Muscle of arm (tissue), 12 donors: Measurements from ENCODE around the gene RCSD1. TPM values are rescaled to one million over a fixed set of nuclear protein-coding genes. Genes with fewer than 3 reads are reported as not detected.

Source experiments
- DNase-seq: peaks from one replicate; pipeline ENCODE4 v3.0.0-alpha.2; 2013
- polyA plus RNA-seq, 12 donors: library from polyadenylated mRNA; unstranded; fragments of 120-200 nt; gene quantifications; one replicate each; pipeline ENCODE4 v1.2.1, GENCODE V29; 2013; ENCODE audit not compliant: insufficient read length in 12 of 12

Gene RCSD1
- polyA plus RNA-seq, 12 donors = 23.5 to 70.8 (median 43.3) TPM; not detected in 1

DNA sequence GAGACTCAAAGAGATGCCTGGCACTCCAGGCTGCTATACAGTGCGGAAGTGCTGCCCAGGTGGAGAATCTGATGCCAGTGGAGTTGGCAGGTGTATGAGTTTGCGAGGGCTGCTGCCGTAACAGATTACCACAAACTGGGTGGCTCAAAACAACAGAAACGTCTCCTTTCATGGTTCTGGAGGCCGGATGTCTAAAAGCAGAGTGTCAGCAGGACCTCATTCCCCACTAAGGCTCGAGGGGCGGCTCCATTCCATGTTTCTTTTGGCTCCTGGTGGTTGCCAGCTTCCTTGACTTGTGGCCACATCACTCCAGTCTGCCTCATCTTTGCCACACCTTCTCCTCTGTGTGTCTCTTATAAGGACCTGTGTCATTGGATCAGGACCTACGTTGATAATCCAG lies 10.0 kb downstream of the RCSD1 start:
- no peak for DNase-seq

- DNase-seq = no peak
These were observed 11.9 kb downstream of the RCSD1 start for GRCh38 chr1:167641786-167642500.

GRCh38 chr1:167642501-167642826 lies 12.4 kb downstream of the RCSD1 start:
- no peak for DNase-seq

GRCh38 chr1:167643441-167643840 lies 13.4 kb downstream of the RCSD1 start:
- DNase-seq = no peak

GRCh38 chr1:167644551-167644950 lies 14.5 kb downstream of the RCSD1 start:
- DNase-seq = no peak

GRCh38 chr1:167645140-167645541 lies 15.1 kb downstream of the RCSD1 start:
- DNase-seq = no peak

DNA sequence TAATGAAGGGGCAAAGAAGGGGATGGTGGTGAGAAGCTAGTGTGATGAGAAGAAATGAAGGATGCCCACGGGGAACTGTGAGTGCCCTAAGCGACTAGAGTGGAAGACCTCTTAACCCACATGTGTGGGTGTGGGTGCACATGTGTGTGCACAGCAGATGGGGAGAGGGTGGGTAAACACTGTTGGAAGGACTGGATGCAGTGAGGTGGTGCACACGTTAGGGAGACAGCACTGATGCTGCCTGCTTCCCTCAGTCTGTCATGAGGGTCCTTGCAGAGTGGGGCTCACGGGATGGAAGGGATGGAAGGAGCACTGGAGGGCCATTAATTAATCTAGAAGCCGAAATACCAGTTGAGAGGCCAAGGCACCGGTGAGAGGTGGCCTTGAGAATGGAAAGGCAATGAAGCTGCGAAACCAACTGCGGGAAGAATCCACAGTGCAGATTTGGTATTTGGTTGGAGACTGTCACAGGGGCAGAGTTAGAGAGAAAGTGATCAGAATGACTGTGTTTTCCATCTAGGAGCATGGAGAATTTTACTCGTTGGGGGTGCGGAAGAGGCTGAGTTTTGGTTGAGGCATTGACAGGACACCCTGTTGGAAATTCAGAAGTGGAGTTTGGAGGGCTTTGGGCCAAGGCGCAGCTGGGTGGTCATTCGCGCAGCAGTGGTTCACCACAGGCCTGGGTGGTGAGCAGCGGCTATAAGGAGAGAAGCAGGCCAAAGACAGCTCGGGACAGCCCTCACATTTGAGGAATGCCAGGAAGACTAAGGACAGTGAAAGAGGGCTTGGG lies 15.8 kb downstream of the RCSD1 start:
- no peak for DNase-seq

- DNase-seq = no peak
These were observed 18.3 kb downstream of the RCSD1 start for GRCh38 chr1:167648252-167648849.

- no peak for DNase-seq
These were observed 19.1 kb downstream of the RCSD1 start for GRCh38 chr1:167648978-167649744.

DNA sequence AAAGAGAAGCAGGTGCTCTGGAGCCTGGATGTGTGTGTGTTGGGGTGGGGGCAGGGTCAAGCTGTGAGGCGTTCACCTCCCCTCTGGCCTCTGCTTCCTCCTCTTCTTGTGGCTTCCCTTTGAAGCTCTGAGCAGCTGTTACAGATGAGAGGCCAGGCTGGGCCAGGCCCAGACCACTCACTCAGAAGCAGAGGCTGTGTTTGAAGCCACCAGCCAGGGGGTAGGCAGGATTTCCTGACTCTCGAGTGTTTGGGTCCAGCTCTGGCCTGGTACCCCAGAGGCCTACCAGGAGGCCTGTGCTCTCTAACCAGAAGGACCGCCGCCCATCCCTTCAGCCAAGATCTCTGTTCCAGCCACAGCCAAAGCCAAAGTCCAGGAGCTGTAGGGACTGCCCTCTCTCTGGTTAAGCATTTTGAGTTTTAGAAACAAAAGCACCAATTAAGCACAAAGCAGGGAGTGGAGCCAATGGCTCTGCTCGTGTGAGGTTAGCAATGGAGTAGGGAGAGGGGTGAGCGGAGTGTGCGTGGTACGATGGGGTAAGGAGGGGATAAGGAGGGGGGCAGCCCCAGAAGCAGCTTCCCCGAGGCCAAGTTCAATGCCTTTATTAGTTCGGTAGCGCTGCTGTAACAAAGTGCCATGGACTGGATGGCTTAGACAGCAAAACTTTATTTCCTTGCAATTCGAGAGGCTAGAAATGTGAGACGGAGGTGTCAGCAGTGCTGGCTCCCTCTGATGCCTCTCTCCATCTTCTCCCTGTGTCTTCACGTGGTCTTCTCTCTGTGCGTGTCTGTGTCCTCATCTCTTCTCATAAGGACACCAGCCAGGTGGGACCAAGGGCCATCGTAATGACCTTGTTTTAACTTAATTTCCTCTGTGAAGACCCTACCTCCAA lies 20.5 kb downstream of the RCSD1 start:
- DNase-seq = no peak

DNA sequence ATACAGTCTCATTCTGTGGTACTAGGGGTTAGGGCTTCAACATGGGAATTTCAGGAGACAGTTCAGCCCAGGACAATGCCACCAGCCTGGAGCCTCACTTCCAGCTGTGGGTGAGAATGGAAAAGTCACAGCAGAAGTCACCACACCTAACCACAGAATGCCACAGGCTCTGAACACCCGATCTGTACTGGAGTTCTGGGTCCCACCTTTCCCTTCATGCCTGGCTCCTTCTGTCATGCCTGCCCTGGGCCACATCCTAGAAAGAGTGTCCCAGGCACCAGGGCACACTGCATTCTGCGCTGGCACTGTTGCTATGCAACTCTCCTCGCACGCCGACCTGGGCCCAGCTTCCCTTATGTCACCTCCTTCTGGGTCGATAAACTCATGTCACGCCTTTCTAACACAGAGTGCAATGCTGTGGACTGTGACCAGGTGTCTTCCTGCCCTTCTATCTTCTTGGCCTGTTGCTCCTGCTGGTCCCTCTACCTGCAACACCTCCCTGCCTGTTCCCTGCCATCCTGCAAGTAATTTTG lies 21.2 kb downstream of the RCSD1 start:
- DNase-seq = no peak

GRCh38 chr1:167654975-167655575 lies 25.0 kb downstream of the RCSD1 start:
- no peak for DNase-seq

DNA sequence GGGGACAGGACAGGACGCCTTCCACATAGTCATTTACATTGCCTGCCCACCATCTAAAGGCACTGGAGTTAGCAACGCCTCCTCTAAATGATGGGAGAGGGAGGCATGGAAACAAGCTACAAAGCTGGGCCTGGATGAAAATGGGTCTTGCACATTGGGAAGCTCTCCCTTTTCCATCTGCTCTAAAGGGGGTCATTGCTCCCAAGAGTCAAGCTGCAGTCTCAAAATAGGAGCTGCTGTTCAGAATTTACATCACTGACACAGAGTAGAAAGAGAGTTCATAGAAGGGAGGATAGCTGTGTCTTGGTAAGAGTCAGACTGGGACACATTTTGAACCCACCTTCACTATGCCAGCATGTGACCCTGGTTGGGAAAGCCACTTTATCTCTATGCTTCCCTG lies 26.6 kb downstream of the RCSD1 start:
- DNase-seq = no peak

GRCh38 chr1:167658574-167659328 lies 28.7 kb downstream of the RCSD1 start:
- DNase-seq = no peak

- DNase-seq = no peak
These were observed 29.4 kb downstream of the RCSD1 start for GRCh38 chr1:167659450-167659849.

- DNase-seq = no peak
These were observed 29.8 kb downstream of the RCSD1 start for GRCh38 chr1:167659881-167660280.

DNA sequence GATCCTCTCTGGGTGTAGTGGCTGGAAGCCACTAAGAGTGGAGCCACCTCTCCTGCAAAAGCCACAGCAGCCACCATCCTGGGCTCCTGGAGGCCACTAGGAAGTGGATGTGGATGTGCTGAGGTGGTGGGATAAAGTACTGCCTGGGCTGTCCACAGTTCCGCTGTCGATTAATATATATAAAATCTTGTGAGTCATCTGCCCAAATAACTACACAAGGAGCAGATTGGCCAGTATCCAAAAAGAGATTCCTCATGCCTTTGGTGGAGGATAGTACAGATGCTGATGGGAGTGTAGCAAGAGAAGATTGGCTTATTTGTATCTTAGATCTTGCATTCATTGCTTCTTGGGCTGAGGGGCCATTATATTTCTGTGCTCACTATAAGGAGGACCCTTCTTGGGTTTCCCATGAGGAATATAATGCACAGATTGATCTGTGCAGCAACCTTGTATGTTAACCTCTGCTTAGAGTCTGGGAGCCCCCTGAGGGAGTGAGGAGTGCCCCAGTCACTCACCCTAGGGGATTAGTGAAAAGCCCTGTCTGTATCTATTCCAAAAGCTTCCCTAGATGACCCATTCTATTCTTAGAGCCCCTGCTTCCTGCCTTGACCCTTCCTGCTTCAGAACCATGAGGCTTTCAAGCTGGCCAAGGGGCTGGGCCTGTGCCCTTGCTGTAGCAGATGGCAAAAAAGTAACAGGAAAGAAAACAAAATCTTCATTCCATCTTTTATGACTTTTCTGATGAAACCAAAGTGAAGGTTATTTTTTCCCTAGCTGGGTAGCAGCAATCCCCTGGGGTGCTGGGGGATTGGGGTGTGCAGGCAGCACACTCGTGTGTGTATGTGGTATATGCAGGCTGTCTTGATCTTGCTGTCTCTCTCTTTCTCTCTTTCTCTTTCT lies 31.7 kb downstream of the RCSD1 start:
- no peak for DNase-seq

GRCh38 chr1:167663002-167663772 lies 33.2 kb downstream of the RCSD1 start:
- DNase-seq = no peak
